Heart right ventricle (tissue), 16 donors: ENCODE results near the gene EXD3. TPM values are rescaled to one million over a fixed set of nuclear protein-coding genes. Genes with fewer than 3 reads are reported as not detected.

Source experiments
- ATAC-seq, 8 donors: fragments of 200-7000 bp; cut with Tn5 transposase; one replicate each; pipeline ENCODE4 v1.9.1; 2020; ENCODE audit warnings: mild to moderate bottlenecking in 8 of 8, moderate library complexity in 8 of 8, moderate number of reproducible peaks in 1 of 8
- DNase-seq, 2 donors: peaks; one replicate each; pipeline ENCODE4 v3.0.0-alpha.2; 2020
- H3K27ac ChIP-seq, 10 donors: fragments of 200-600 bp; sonication (generic) in 2 of 10; one replicate each; pipeline versions ENCODE4 v1.5.0 to v1.8.0; 2020 to 2022; ENCODE audit warnings: mild to moderate bottlenecking in 3 of 10
- H3K27me3 ChIP-seq, 7 donors: fragments of 200-600 bp; one replicate each; pipeline ENCODE4 v1.8.0; 2021 to 2022; ENCODE audit warnings: mild to moderate bottlenecking in 2 of 7
- H3K36me3 ChIP-seq, 9 donors: fragments of 200-600 bp; sonication (generic) in 1 of 9; one replicate each; pipeline versions ENCODE4 v1.5.0 to v1.8.0; 2020 to 2022; ENCODE audit warnings: mild to moderate bottlenecking in 2 of 9
- H3K4me1 ChIP-seq, 9 donors: fragments of 200-600 bp; sonication (generic) in 1 of 9; one replicate each; pipeline versions ENCODE4 v1.5.0 to v1.8.0; 2020 to 2022; ENCODE audit warnings: mild to moderate bottlenecking in 4 of 9
- H3K4me3 ChIP-seq, 10 donors: fragments of 200-600 bp; sonication (generic) in 2 of 10; one replicate each; pipeline versions ENCODE4 v1.5.0 to v1.8.0; 2020 to 2022; ENCODE audit warnings: mild to moderate bottlenecking in 7 of 10, moderate library complexity in 2 of 10
- H3K9me3 ChIP-seq, 11 donors: fragments of 200-600 bp in 10 of 11; sonication (generic) in 2 of 11; one replicate each; pipeline versions ENCODE4 v1.5.0 to v1.8.0; 2013 to 2022; ENCODE audit warnings: mild to moderate bottlenecking in 2 of 11, control low read depth in 1 of 11, moderate library complexity in 1 of 11
- WGBS, 2 donors: extraction: QIAGEN DNeasy Blood & Tissue Kit; methylation state at CpG; one replicate each; pipeline ENCODE4 v1.1.7; 2013; ENCODE audit warnings: inconsistent platforms in 1 of 2; 5-methylcytosine and 5-hydroxymethylcytosine counted together
- intact Hi-C, 10 donors: fragments of 100-400 bp; cut with DNase I; formaldehyde crosslinking; loops; one replicate each; pipeline versions ENCODE4 v1.11.1 to v1.14.2; 2022
- polyA plus RNA-seq, 2 donors: library from polyadenylated mRNA; stranded (reverse); fragments of 200-250 nt; gene quantifications; one replicate each; pipeline ENCODE4 v1.2.3, GENCODE V29; 2013
- total RNA-seq, 10 donors: library from RNA; stranded (reverse); fragmentation: NEBNext Ultra II Directional in 3 of 10; extraction: Animal tissue kit (Norgen Biotek cat#: 25700) in 3 of 10; gene quantifications; one replicate each; pipeline versions ENCODE4 v1.2.1 to v1.2.4, GENCODE V29; 2021 to 2023
- TF ChIP-seq, protein P1 (sequence below), 9 donors: fragments of 200-600 bp; sonication (generic) in 2 of 9; IDR thresholded peaks; one replicate each; pipeline versions ENCODE4 v1.5.0 to v1.8.0; 2021 to 2022; ENCODE audit warnings: antibody characterized with exemption in 9 of 9, mild to moderate bottlenecking in 5 of 9, moderate library complexity in 1 of 9
- donor health status: Arrhythmogenic right ventricular cardiomyopathy.
- donor health status: ischemic (EF 13 %, LVEDD 7.1; RV severe dilation, severe dysfunction).
- donor health status: healthy with polysubstance abuse.
- donor health status: DM: no; HTN: yes; CAD: no.
- donor health status: DM: no; HTN: no; CAD: no.
- donor health status: ischemic (EF 25% LVEDD 6.9; RV normal size, moderate dysfunction).
- donor health status: ischemic (EF 25% LVEDD 5.7; RV mildly dilated, moderate dysfunction).
- donor health status: healthy.
- donor health status: DM: yes; HTN: yes; CAD: no.
- donor health status: Ischemic cardiomyopathy.
- donor health status: ischemic (EF 35%, LVEDD 5.7; RV mildly dilated, moderate dysfunction).
- donor health status: nonischemic (EF 11% LVEDD 7.7; RV severe dilation, severe dysfunction).
- donor health status: DM: yes; HTN: yes; CAD: no.
- donor health status: PGD.
- donor health status: ischemic (EF 29% LVEDD 5.4; RV normal size, mild dysfunction).
- donor health status: nonischemic (EF 23%, LVEDD 6.1; RV moderate dilation, normal function).

The EXD3 gene
- total and polyA plus RNA-seq, 12 donors = 5.8 to 33.0 (median 9.2) TPM

DNA sequence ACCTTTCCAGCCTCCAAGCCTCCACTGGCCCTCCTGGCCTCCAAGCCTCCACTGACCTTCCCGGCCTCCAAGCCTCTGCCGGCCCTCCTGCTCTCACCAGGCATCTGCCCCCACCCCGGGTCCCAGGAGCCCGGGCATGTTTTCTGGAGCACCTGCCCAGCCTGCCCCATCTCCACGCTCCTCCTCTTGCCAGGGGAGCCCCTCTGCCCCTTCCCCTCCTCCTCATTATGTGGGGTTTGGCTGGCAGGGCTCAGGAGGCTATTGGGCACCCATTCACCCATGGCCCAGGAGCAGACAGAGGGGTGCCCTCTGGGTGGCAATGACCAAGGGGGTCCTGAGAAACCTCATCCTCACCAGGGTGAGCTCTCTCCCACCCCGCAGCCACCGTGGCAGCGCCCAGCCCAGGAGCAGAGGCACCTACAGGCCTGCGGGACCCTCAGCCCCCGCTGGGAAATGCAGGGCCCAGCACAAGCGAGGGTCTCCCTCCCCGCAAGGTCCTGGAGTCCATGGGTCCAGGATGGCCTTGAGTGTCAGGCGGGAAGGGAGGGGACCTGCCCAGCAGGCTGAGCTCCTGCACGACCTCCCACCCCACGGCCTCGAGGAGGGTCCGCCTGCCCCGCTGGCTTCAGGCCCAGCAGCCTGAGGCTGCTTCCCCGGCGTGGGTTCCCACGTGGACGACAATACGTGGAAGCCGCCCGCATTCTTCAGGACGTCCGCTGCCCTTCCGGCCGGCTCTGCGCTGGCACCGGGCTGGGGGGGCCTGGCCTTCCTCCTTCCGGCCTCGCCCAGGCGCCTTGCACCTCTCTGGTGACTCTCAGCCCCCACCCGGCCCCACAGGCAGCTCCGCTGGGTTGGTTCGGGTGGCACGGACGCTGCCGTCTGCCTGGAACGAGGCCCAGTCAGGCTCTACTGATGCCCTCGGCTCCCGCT lies 69.5 kb downstream of the EXD3 start:
- ATAC-seq (peak; percentile 48 to 87 (median 82)), DNase-seq (peak; percentile 47 to 71)
- Histone ChIP-seq H3K27me3 (no peaks in the 10 kb centered on the region), H3K4me3 (no peak overlapping the region), H3K4me1 (peaks cover 0 to 30% (median 20%) of the 10 kb centered on the region in 9 donors), H3K36me3 (peaks cover 0 to 12% (median 0%) of the 10 kb centered on the region in 9 donors), H3K9me3 (peaks cover 0 to 29% (median 8%) of the 10 kb centered on the region in 11 donors), H3K27ac (peak overlapping the region; percentile 40 to 87 (median 72))
- TF ChIP-seq, protein P1, sequence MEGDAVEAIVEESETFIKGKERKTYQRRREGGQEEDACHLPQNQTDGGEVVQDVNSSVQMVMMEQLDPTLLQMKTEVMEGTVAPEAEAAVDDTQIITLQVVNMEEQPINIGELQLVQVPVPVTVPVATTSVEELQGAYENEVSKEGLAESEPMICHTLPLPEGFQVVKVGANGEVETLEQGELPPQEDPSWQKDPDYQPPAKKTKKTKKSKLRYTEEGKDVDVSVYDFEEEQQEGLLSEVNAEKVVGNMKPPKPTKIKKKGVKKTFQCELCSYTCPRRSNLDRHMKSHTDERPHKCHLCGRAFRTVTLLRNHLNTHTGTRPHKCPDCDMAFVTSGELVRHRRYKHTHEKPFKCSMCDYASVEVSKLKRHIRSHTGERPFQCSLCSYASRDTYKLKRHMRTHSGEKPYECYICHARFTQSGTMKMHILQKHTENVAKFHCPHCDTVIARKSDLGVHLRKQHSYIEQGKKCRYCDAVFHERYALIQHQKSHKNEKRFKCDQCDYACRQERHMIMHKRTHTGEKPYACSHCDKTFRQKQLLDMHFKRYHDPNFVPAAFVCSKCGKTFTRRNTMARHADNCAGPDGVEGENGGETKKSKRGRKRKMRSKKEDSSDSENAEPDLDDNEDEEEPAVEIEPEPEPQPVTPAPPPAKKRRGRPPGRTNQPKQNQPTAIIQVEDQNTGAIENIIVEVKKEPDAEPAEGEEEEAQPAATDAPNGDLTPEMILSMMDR (IDR thresholded peaks at IDR 0.05) = no peak
- 78 to 82% methylated on average over 38 to 43 of the region's 43 CpGs for WGBS, 2 donors
- intact Hi-C loops = no loop called here

DNA sequence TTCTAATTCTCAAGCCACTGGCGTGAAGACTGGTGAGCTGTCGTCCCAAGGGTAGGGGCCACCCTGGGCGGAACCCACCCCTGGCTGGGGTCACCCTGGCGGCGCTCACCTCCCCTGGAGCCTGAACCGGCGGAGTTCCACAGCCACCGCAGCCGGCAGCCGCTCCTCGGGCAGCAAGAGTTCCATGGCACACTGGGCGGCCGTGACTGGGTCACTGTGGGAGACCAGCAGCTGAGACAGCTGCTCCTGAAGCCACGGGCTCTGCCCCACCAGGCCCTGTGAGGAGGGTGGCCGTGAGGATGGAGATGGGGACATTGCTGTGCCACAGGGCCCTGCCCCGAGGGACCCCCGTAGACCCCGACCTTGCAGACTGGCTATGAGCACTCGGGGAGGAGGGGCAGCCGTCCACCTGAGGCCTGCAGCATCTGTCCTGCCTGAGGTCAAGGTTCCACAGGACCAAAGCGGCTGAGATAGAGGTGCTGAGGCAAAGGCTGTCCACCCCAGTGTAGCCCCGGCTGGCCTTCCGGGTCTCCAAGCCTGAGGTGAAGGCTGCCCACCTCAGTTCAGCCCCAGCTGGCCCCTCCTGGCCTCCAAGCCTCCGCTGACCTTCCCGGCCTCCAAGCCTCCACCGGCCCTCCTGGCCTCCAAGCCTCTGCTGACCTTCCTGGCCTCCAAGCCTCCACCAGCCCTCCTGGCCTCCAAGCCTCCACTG lies 70.3 kb downstream of the EXD3 start:
- intact Hi-C loops = no loop called here
- H3K27me3 ChIP-seq = no peaks in the 10 kb centered on the region
- peak overlapping the region in 5 of 10 donors; percentile 51 to 87 (median 76) for H3K27ac ChIP-seq
- TF ChIP-seq, protein P1 (IDR thresholded peaks at IDR 0.05) = no peak
- ATAC-seq (no peak), DNase-seq (no peak)
- H3K4me3 ChIP-seq = no peak overlapping the region
- 88 to 92% methylated on average over 26 of the region's 26 CpGs for WGBS, 2 donors
- peaks cover 0 to 30% (median 20%) of the 10 kb centered on the region in 9 donors for H3K4me1 ChIP-seq
- peaks cover 0 to 17% (median 0%) of the 10 kb centered on the region in 9 donors for H3K36me3 ChIP-seq
- peaks cover 0 to 21% (median 8%) of the 10 kb centered on the region in 11 donors for H3K9me3 ChIP-seq

DNA sequence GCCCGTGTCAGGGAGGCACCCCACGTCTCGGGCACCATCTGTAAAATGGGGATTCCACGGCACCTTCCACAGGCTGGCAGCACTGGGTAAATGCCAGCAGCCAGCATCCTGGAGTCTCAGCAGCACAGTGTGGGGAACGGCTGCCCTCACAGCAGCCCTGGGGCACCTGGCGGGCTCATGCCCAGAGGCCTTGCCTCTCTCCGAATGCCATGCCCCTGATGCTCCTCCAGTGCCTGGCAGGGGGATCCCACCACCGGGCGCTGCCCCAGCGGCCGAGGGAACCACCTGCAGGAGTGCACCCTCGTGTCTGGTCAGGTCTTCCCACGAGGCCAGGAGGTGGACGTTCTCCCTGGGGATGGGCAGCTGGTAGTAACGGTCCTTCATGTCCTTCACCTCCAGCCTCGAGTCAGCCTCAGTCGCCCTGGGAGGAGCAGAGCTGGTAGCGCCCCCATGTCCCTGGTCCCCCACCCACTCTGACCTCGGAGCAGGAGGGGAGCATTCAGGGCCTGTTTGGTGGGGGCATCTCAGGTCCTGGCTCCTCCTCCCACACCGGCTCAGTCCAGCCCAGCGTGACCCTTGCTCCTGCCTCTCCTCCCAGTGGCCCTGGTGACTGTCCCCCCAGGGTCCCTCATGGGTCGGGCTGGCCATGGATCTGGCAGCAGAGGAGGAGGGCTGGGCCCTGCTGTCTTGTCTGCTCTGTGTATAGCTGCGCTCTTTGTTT lies 71.0 kb downstream of the EXD3 start:
- DNase-seq = no peak
- 91 to 93% methylated on average over 23 of the region's 23 CpGs for WGBS, 2 donors
- Histone ChIP-seq H3K27me3 (no peaks in the 10 kb centered on the region), H3K9me3 (peaks cover 0 to 15% (median 4%) of the 10 kb centered on the region in 11 donors), H3K27ac (no peak overlapping the region), H3K4me3 (no peak overlapping the region), H3K36me3 (peaks cover 0 to 23% (median 3%) of the 10 kb centered on the region in 9 donors), H3K4me1 (peaks cover 0 to 30% (median 20%) of the 10 kb centered on the region in 9 donors)
- TF ChIP-seq, protein P1 (IDR thresholded peaks at IDR 0.05) = no peak
- intact Hi-C loops = no loop called here
- ATAC-seq = no peak
